Endothelial cell of umbilical vein (primary cell): ENCODE measurements around the gene MTG1. TPM values are rescaled to one million over a fixed set of nuclear protein-coding genes. Genes with fewer than 3 reads are reported as not detected.

Source experiments
- BruUV-seq: library from RNA; stranded (reverse); fragments of 400-500 nt; replicated peaks from 2 replicates; lab custom pipeline; 2021; lab: Mats Ljungman, UMichigan
- CTCF ChIA-PET: fragments of 300-600, 350-600 bp; sonication (Branson Sonifier 250); formaldehyde crosslinking; loops from one replicate; lab custom pipeline; 2021; ENCODE audit warnings: antibody characterized with exemption, inconsistent platforms; lab: Charles Lee
- POLR2A ChIA-PET: fragments of 300-600, 350-600 bp; sonication (Branson Sonifier 250); formaldehyde crosslinking; loops from one replicate; lab custom pipeline; 2021; ENCODE audit warnings: antibody characterized with exemption, inconsistent platforms; lab: Charles Lee
- DNase-seq: peaks from one replicate; pipeline ENCODE4 v3.0.0-alpha.2; 2011; ENCODE audit warnings: low read depth, low spot score
- FAIRE-seq: peaks from 2 replicates; lab custom pipeline; 2011; peaks lifted over from hg19 to GRCh38; lab: Jason Lieb, UNC
- H2AFZ ChIP-seq: 2 replicates; pipeline ENCODE4 v1.6.0; 2012; ENCODE audit warnings: low read depth, low read length, control low read depth, inconsistent platforms
- H3K27ac ChIP-seq: 2 replicates; pipeline ENCODE4 v1.5.1; 2011; ENCODE audit warnings: low read depth, mild to moderate bottlenecking, control low read depth, low read length, moderate library complexity; ENCODE audit not compliant: insufficient read depth
- H3K27me3 ChIP-seq, 2 experiments: 2 replicates each; pipeline versions ENCODE4 v1.6.0 to v1.6.1; 2011; ENCODE audit warnings: low read length in 2 of 2, mixed read lengths in 1 of 2; ENCODE audit not compliant: control insufficient read depth in 2 of 2, insufficient read depth in 2 of 2
- H3K36me3 ChIP-seq, 2 experiments: 2 replicates in 1 of 2; 3 replicates in 1 of 2; pipeline ENCODE4 v1.5.1; 2011; ENCODE audit warnings: low read length in 2 of 2, mild to moderate bottlenecking in 1 of 2, moderate library complexity in 1 of 2; ENCODE audit not compliant: control insufficient read depth in 2 of 2, insufficient read depth in 2 of 2; ENCODE audit errors: extremely low read depth in 1 of 2
- H3K4me1 ChIP-seq: 3 replicates; pipeline ENCODE4 v1.5.1; 2011; ENCODE audit warnings: mild to moderate bottlenecking, low read length; ENCODE audit not compliant: control insufficient read depth, insufficient read depth; ENCODE audit errors: extremely low read depth
- H3K4me2 ChIP-seq: 2 replicates; pipeline ENCODE4 v1.6.1; 2011; ENCODE audit warnings: low read length, control low read depth, mixed read lengths; ENCODE audit not compliant: insufficient read depth
- H3K4me3 ChIP-seq, 3 experiments: fragments of 200-600 bp in 1 of 3; sonication (generic), shearing (Covaris generic) in 1 of 3; replicated peaks in 1 of 3; 2 replicates each; pipeline ENCODE4 v1.5.1; 2011 to 2016; ENCODE audit warnings: control low read depth in 3 of 3, low read length in 3 of 3, mild to moderate bottlenecking in 2 of 3, inconsistent platforms in 1 of 3, low read depth in 1 of 3, moderate library complexity in 1 of 3; ENCODE audit not compliant: insufficient read depth in 1 of 3
- H3K79me2 ChIP-seq: 2 replicates; pipeline ENCODE4 v1.6.0; 2012; ENCODE audit warnings: low read length, inconsistent platforms; ENCODE audit not compliant: control insufficient read depth, insufficient read depth
- H3K9ac ChIP-seq: replicated peaks from 2 replicates; pipeline ENCODE3; 2011; ENCODE audit warnings: low read length, control low read depth; ENCODE audit not compliant: insufficient read depth; ENCODE audit errors: extremely low read depth
- H3K9me1 ChIP-seq: replicated peaks from 3 replicates; pipeline ENCODE4 v1.6.0; 2011; ENCODE audit warnings: mild to moderate bottlenecking, low read length; ENCODE audit not compliant: control insufficient read depth, insufficient read depth; ENCODE audit errors: extremely low read depth
- H3K9me3 ChIP-seq: replicated peaks from 2 replicates; pipeline ENCODE4 v1.5.1; 2012; ENCODE audit warnings: low read length, inconsistent platforms; ENCODE audit not compliant: control insufficient read depth, insufficient read depth
- H4K20me1 ChIP-seq: replicated peaks from 2 replicates; pipeline ENCODE3; 2011; ENCODE audit warnings: mild to moderate bottlenecking, low read length; ENCODE audit not compliant: control insufficient read depth, insufficient read depth; ENCODE audit errors: extremely low read depth
- CTCF ChIP-seq, 2 donors: IDR thresholded peaks; 1 replicate in 1 of 2; 2 replicates in 1 of 2; pipeline ENCODE4 v1.5.1; 2011; ENCODE audit warnings: low read length in 2 of 2, mild to moderate bottlenecking in 2 of 2, moderate library complexity in 2 of 2, control low read depth in 1 of 2, inconsistent platforms in 1 of 2, low read depth in 1 of 2; ENCODE audit not compliant: insufficient read depth in 1 of 2; ENCODE audit errors: extremely low read depth in 1 of 2
- FOS ChIP-seq: IDR thresholded peaks from 2 replicates; pipeline ENCODE4 v1.6.1; 2011; ENCODE audit warnings: mild to moderate bottlenecking, low read length, moderate library complexity, borderline replicate concordance; ENCODE audit not compliant: insufficient read depth
- GATA2 ChIP-seq: IDR thresholded peaks from 2 replicates; pipeline ENCODE4 v1.7.0; 2011; ENCODE audit warnings: low read depth, mild to moderate bottlenecking, moderate library complexity, mixed read lengths, low read length; ENCODE audit not compliant: insufficient read length, insufficient read depth
- JUN ChIP-seq: IDR thresholded peaks from 2 replicates; pipeline ENCODE4 v1.6.1; 2011; ENCODE audit warnings: borderline replicate concordance, low read depth; ENCODE audit not compliant: insufficient read length, insufficient read depth
- MYC ChIP-seq: IDR thresholded peaks from one replicate; pipeline ENCODE4 v1.6.1; 2011; ENCODE audit warnings: mild to moderate bottlenecking, low read depth, low read length
- POLR2A ChIP-seq: IDR thresholded peaks from 2 replicates; pipeline ENCODE4 v1.6.1; 2012; ENCODE audit warnings: low read depth, mild to moderate bottlenecking, control low read depth, low read length
- POLR2AphosphoS5 ChIP-seq: IDR thresholded peaks from 2 replicates; pipeline ENCODE4 v1.6.1; 2012; ENCODE audit warnings: low read depth, mild to moderate bottlenecking, control low read depth, low read length, moderate library complexity; ENCODE audit not compliant: insufficient read depth
- dilution Hi-C: fragments of 300-500 bp; cut with MboI; formaldehyde crosslinking; loops from one replicate; pipeline ENCODE4 v1.15.0; 2019; ENCODE audit warnings: low sequenced_read_pairs; ENCODE audit not compliant: extremely low pct_ligation_motif_present
- intact Hi-C: fragments of 100-400 bp; cut with micrococcal nuclease; formaldehyde crosslinking; loops from one replicate; pipeline ENCODE4 v1.10.0; 2022
- polyA plus RNA-seq, 4 experiments: library from polyadenylated mRNA; depleted of rRNA in 3 of 4; stranded (reverse) in 3 of 4; unstranded in 1 of 4; fragments of >200 nt; gene quantifications; 2 replicates each; pipeline versions ENCODE4 v1.2.1 to v1.2.3, GENCODE V29; 2011 to 2012; ENCODE audit warnings: missing spikeins in 1 of 4
- total RNA-seq: library from RNA; stranded (reverse); gene quantifications from 2 replicates; pipeline ENCODE4 v1.2.3, GENCODE V29; 2021

Gene MTG1
- total and polyA plus RNA-seq, 2 donors (not counting 3 experiments of a cell fraction or from before 2014, with no cell fraction given) = 66.5 to 91.6 TPM

GRCh38 chr10:133344236-133344635 lies 49.7 kb upstream of the MTG1 start:
- dilution Hi-C loops = no loop called here
- Histone ChIP-seq H3K4me3 (no peak overlapping the region), H3K9me1 (no peaks in the 10 kb centered on the region), H3K27me3 (no peaks in the 10 kb centered on the region), H2AFZ (no peak overlapping the region), H3K27ac (no peak overlapping the region), H3K36me3 (no peaks in the 10 kb centered on the region), H3K4me1 (no peaks in the 10 kb centered on the region), H3K79me2 (no peaks in the 10 kb centered on the region), H3K4me2 (no peak overlapping the region), H3K9me3 (no peaks in the 10 kb centered on the region), H3K9ac (no peak overlapping the region), H4K20me1 (no peaks in the 10 kb centered on the region)
- TF ChIP-seq MYC = no peak
- no peak for TF ChIP-seq CTCF (IDR thresholded peaks at IDR 0.05; ENCODE audit: extremely low read depth in 1 of 2, insufficient read depth in 1 of 2, low read depth in 1 of 2, low read length in 2 of 2)
- no peak for TF ChIP-seq POLR2AphosphoS5
- TF ChIP-seq FOS = no peak
- no peak for TF ChIP-seq POLR2A
- TF ChIP-seq GATA2 = no peak
- TF ChIP-seq JUN = no peak
- POLR2A ChIA-PET = no interaction called here
- FAIRE-seq (no peak), DNase-seq (no peak)
- CTCF ChIA-PET = interaction anchor here (1.3 kb wide), 1 partner anchor 9 kb away, joined by 5 read pairs; no protein-coding TSS in a partner anchor
- BruUV-seq = no TSS peak
- intact Hi-C loops = no loop called here
